Pancreas (tissue), 10 donors: Measurements from ENCODE around the gene ATG2A. TPM values are rescaled to one million over a fixed set of nuclear protein-coding genes. Genes with fewer than 3 reads are reported as not detected.

ENCODE experiments used
- ATAC-seq, 4 donors: fragments of 200-7000 bp; cut with Tn5 transposase; one replicate each; pipeline versions ENCODE4 v1.8.0 to v1.9.1; 2020; ENCODE audit warnings: mild to moderate bottlenecking in 4 of 4, moderate library complexity in 4 of 4
- DNase-seq, 6 donors: peaks; one replicate each; pipeline ENCODE4 v3.0.0-alpha.2; 2020
- FAIRE-seq: peaks from 2 replicates; lab custom pipeline; 2012; peaks lifted over from hg19 to GRCh38; lab: Jason Lieb, UNC
- H3K27ac ChIP-seq, 4 donors: fragments of 200-600 bp; sonication (generic); 1 replicate in 3 of 4; 2 replicates in 1 of 4; pipeline versions ENCODE4 v1.5.0 to v1.8.0; 2020
- H3K27me3 ChIP-seq, 4 donors: fragments of 200-600 bp; one replicate each; pipeline ENCODE4 v1.8.0; 2021
- H3K36me3 ChIP-seq, 3 donors: fragments of 200-600 bp; sonication (generic) in 1 of 3; one replicate each; pipeline versions ENCODE4 v1.5.0 to v1.8.0; 2020 to 2021
- H3K4me1 ChIP-seq, 3 donors: fragments of 200-600 bp; one replicate each; pipeline ENCODE4 v1.8.0; 2021
- H3K4me3 ChIP-seq, 4 donors: fragments of 200-600 bp; sonication (generic) in 2 of 4; one replicate each; pipeline versions ENCODE4 v1.5.0 to v1.8.0; 2020 to 2021
- H3K9me3 ChIP-seq, 4 donors: fragments of 200-600 bp; one replicate each; pipeline ENCODE4 v1.8.0; 2021
- CTCF ChIP-seq, 4 donors: fragments of 200-600 bp; sonication (generic) in 3 of 4; IDR thresholded peaks; one replicate each; pipeline versions ENCODE4 v1.5.0 to v1.8.0; 2021; ENCODE audit warnings: antibody characterized with exemption in 4 of 4
- WGBS, 2 donors: extraction: QIAGEN DNeasy Blood & Tissue Kit; methylation state at CpG; one replicate each; pipeline ENCODE4 v1.1.7; 2013; 5-methylcytosine and 5-hydroxymethylcytosine counted together
- intact Hi-C, 3 donors: fragments of 100-400 bp; cut with DNase I; formaldehyde crosslinking; loops; one replicate each; pipeline versions ENCODE4 v1.11.1 to v1.14.2; 2022
- polyA plus RNA-seq, 2 donors: library from polyadenylated mRNA; stranded (reverse); fragments of 200-250 nt; gene quantifications; one replicate each; pipeline ENCODE4 v1.2.3, GENCODE V29; 2013
- total RNA-seq, 6 donors: library from RNA; stranded (reverse); fragmentation: NEBNext Ultra II Directional in 4 of 6; extraction: Animal tissue kit (Norgen Biotek cat#: 25700) in 4 of 6; gene quantifications; one replicate each; pipeline versions ENCODE4 v1.2.1 to v1.2.4, GENCODE V29; 2021 to 2023
- donor health status: healthy with polysubstance abuse.
- donor health status: DM: no; HTN: no; CAD: no; lungs with moderate emphysema.
- donor health status: DM: no; HTN: no; CAD: no.
- donor health status: control.
- donor health status: control.
- donor health status: Bipolar disorder and iron deficiency.
- donor health status: DM: yes; HTN: yes; CAD: no.
- donor health status: DM: no; HTN: no; CAD: no.
- donor health status: DM: no; HTN: no; CAD: no.
- donor health status: DM: yes; HTN: yes; CAD: no.

Gene ATG2A
- total and polyA plus RNA-seq, 8 donors, result 13.3 to 34.1 (median 17.1) TPM

- Histone ChIP-seq H3K4me3 (no peak overlapping the region), H3K4me1 (peaks cover 0 to 14% (median 9%) of the 10 kb centered on the region in 3 donors), H3K9me3 (no peaks in the 10 kb centered on the region), H3K27ac (no peak overlapping the region), H3K27me3 (no peaks in the 10 kb centered on the region), H3K36me3 (peaks cover 0 to 55% (median 28%) of the 10 kb centered on the region in 3 donors)
- intact Hi-C loops, result no loop called here
- DNase-seq (peak in 2 of 6 donors; percentile 33 to 74), FAIRE-seq (no peak), ATAC-seq (no peak)
- no peak for TF ChIP-seq CTCF (IDR thresholded peaks at IDR 0.05)
- 92% methylated on average over 17 to 18 of the region's 18 CpGs for WGBS, 2 donors
These were observed 3.8 kb downstream of the ATG2A start for GRCh38 chr11:64913171-64913727.

GRCh38 chr11:64911689-64912088 is 5.3 kb downstream of the ATG2A start:
- intact Hi-C loops, result no loop called here

GRCh38 chr11:64911142-64911541 is 5.9 kb downstream of the ATG2A start:
- FAIRE-seq (no peak), DNase-seq (peak in 1 of 6 donors; percentile 53), ATAC-seq (no peak)
- intact Hi-C loops, result no loop called here
- H3K4me1 ChIP-seq, result peaks cover 0 to 7% (median 3%) of the 10 kb centered on the region in 3 donors
- H3K4me3 ChIP-seq, result no peak overlapping the region
- TF ChIP-seq CTCF (IDR thresholded peaks at IDR 0.05), result no peak
- 82 to 86% methylated on average over 7 of the region's 7 CpGs for WGBS, 2 donors
- no peak overlapping the region for H3K27ac ChIP-seq
- peaks cover 6 to 73% (median 39%) of the 10 kb centered on the region in 3 donors for H3K36me3 ChIP-seq
- no peaks in the 10 kb centered on the region for H3K9me3 ChIP-seq
- no peaks in the 10 kb centered on the region for H3K27me3 ChIP-seq

More at GRCh38 chr11:64911689-64912088, 5.3 kb downstream of the ATG2A start:
- DNase-seq (peak in 2 of 6 donors; percentile 29 to 63), ATAC-seq (no peak), FAIRE-seq (no peak)
- Histone ChIP-seq H3K36me3 (peaks cover 6 to 68% (median 39%) of the 10 kb centered on the region in 3 donors), H3K9me3 (no peaks in the 10 kb centered on the region), H3K4me3 (no peak overlapping the region), H3K27me3 (no peaks in the 10 kb centered on the region), H3K27ac (no peak overlapping the region), H3K4me1 (peaks cover 0 to 7% (median 3%) of the 10 kb centered on the region in 3 donors)
- no peak for TF ChIP-seq CTCF (IDR thresholded peaks at IDR 0.05)
- 94 to 98% methylated on average over 8 to 9 of the region's 9 CpGs for WGBS, 2 donors

GRCh38 chr11:64910451-64911093 is 6.4 kb downstream of the ATG2A start:
- DNase-seq, result peak in 2 of 6 donors; percentile 23 to 72
- peaks cover 0 to 3% (median 1%) of the 10 kb centered on the region in 3 donors for H3K4me1 ChIP-seq
- H3K36me3 ChIP-seq, result peaks cover 9 to 79% (median 44%) of the 10 kb centered on the region in 3 donors
- 93 to 94% methylated on average over 27 of the region's 27 CpGs for WGBS, 2 donors
- no peak for ATAC-seq
- H3K27me3 ChIP-seq, result no peaks in the 10 kb centered on the region
- no peak for TF ChIP-seq CTCF (IDR thresholded peaks at IDR 0.05)
- H3K4me3 ChIP-seq, result no peak overlapping the region
- H3K27ac ChIP-seq, result no peak overlapping the region
- no peaks in the 10 kb centered on the region for H3K9me3 ChIP-seq
- FAIRE-seq, result no peak
- intact Hi-C loops, result no loop called here
